ENCODE data around the gene EIF4EBP3.
"Not testable (repeated sequence)": the region's sequence is repeated elsewhere in the genome, so short reads cannot be mapped to it uniquely, and the experiment has no call there.

The EIF4EBP3 gene

DNA sequence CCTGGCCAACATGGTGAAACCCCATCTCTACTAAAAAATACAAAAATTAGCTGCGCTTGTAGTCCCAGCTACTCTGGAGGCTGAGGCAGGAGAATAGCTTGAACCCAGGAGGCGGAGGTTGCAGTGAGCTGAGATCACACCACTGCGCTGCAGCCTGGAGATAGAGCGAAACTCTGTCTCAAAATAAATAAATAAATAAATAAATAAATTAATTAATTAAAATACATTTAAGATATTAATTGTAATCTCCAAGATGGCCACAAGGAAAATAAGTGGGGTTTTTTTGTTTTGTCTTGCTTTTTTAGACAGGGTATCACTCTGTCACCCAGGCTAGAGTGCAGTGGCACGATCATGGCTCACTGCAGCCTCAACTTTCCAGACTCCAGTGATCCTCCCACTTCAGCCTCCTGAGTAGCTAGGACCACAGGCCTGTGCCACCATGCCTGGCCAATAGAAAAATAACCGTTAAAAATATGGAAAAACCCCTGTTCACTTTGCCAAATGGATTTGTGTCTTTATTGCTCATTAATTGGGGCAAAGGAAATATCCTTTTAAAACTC, 31.8 kb downstream of the EIF4EBP3 start:
- not testable (repeated sequence) for DNase-seq (ENCODE audit: low spot score)

DNA sequence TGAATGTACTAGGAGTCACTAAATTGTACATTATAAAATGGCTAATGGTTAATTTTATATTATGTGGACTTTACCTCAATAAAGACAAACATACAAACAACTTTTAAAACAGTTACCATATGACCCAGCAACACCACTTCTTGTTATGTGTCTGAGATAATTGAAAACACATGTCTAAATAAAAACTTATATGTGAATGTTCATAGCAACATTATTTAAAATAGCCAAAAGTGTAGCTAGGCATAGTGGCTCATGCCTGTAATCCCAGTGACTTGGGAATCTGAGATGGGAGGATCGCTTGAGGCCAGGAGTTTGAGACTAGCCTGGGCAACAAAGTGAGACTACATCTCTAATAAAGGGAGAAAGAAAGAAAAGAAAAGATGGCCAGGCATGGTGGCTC, 40.0 kb downstream of the EIF4EBP3 start:
- no peak for DNase-seq (ENCODE audit: low spot score)

DNA sequence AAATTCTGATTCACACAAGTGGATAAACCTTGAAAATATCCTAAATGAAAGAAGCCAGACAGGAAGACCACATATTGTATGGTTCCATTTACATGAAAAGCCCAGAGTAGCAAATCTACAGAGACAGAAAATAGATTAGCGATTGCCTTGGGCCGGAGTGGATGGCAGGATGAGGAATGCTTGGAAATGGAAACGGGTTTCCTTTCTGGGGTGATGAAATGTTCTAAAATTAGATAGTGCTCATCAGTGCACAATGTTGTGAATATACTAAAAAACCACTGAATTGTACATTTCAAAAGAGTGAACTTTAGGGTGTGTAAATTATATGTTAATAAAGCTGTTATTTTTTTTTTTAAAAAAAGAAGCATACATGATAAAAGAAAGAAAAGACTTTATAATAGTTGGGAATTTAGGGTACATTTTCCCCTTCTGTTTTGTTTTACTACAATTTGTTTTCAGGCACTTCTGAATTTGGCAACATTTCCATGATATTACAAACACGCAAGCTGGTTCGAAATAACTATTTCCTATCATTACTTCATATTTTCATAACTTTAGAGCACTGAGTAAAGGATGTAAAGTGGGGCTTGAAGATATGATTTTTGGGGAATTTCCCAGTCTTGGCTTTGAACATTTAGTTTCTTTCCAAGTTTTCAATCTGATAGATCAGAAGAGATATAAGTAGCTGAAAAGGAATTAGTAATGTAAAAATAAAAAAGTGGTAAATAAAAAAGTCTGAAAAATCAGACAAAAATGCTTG, 41.0 kb downstream of the EIF4EBP3 start:
- no peak for DNase-seq (ENCODE audit: low spot score)

DNA sequence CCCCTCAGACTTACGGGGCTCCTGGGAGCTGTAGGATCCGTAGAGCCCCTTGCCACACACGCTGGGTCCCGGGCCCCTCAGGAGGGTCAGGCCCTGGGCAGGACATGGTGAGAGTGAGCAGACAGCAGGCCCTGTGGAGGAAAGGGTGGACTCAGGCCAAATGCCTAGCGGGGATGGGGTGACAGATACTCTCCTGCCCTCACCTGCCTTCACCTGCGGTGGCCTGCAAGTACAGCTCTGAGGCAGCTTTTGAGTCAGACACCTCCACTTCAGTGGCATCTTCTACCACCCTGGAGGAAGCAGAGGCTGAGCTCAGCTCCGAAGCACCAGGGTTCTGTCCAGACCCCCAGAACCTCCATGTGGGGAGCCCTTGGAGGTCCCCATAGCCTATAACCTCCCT, 43.4 kb downstream of the EIF4EBP3 start:
- no peak for DNase-seq (ENCODE audit: low spot score)

DNA sequence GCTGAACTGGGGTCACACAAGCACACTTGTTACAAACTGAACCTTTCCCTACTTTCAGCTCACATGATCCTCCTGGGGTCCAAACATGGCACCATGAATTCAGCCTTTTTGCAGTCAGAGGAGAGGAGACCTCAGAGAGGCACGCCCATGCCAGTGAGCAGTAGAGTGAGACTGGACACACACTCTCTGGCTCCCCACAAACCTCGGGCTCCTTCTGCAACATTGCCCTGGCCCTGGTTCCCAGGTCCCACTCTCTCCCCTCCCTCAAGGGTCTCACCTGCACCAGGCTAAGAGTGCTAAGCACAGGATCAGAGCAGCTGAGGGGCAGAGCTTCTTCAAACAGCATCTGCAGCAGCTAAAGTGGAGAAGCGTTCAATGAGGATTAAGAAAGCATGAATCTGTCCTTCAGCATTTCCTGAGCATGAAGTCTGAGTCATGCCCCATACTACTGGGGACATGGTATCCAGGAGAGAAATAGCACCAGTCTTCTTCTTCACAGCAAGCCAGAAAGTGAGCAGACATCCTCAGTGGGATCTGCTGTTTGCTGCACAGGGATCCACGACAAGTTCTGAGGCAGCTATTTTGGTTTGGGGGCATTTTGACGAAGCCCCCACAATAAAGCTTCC, 44.4 kb downstream of the EIF4EBP3 start:
- DNase-seq (ENCODE audit: low spot score), result no peak

DNA sequence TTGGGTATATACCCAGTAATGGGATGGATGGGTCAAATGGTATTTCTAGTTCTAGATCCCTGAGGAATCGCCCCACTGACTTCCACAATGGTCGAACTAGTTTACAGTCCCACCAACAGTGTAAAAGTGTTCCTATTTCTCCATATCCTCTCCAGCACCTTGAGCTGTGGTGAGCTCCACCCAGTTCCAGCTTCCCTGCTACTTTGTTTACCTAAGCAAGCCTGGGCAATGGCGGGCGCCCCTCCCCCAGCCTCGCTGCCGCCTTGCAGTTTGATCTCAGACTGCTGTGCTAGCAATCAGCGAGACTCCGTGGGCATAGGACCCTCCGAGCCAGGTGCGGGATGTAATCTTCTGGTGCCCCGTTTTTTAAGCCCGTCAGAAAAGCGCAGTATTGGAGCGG, 45.6 kb downstream of the EIF4EBP3 start:
- not testable (repeated sequence) for DNase-seq (ENCODE audit: low spot score)

DNA sequence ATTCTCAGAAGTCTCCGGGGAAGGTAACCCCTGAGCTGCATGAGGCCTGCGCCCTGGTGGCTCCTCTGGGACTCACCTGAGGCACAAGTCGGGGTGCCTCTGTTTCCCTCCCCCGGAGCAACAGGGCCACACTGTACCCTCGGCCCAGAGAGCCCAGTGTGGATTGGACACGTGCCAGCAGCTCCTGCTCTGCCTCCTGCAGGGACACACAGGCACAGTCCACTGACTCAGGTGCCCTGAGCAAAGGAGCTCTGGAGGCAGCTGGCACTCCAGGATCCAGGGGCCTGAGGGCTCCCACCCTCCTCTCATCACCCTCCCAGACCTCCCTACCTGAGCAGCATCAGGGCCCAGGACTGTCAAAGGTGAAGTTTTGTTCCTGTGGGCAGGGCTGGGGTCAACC, 46.7 kb downstream of the EIF4EBP3 start:
- no peak for DNase-seq (ENCODE audit: low spot score)

DNA sequence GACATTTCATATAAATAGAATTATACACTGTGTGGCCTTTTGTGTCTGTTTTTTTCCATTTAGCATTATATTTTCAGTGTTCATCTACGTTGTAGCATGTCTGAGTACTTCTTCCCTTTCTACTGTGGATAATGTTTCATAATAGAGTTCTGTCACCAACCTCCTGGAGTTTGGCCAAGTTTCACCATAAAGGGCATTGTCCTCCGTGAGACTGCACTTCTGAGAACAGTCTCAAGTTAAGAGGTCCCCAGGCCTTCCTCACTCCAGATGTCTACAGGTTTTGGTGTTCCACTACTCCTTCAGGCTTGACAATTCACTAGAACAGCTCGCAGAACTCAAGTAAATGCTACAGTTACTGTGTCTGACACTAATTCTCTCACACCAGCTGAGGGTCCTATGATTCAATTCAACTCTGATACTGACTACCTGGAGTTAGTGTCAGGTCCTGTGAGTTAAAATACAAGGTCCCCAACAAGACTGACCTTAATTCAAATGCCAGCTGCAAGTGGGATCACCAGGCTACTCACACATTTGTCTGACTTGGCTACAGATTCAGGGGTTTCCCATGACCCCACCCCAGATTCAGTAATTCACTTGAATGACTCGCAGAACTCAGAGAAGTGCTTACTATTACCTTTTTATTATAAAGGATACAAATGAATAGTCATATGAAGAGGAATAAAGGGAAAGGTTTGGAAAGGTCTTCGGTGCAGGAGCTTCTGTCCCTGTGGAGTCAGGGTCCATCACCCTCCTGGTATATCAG, 48.3 kb downstream of the EIF4EBP3 start:
- no peak for DNase-seq (ENCODE audit: low spot score)

DNA sequence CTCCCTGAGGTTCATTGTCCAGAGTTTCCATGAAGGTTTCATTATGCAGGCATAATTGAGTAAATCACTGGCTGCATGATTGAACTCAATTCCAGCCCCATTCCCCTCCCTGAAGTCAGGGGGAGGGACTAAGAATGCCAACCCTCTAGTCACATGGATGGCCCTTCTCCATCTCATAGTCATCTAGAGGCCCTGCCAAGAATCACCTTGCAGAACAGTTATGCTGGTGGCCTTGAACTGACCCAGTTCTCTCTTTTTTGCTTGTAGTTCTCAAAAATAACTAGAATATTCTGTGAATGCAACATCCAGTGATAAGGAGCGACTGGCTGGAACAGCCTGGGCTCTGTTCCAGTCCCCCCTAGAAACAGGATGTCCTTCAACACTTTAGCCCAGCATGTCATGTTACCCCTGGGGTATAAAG, 48.9 kb downstream of the EIF4EBP3 start:
- no peak for DNase-seq (ENCODE audit: low spot score)

DNA sequence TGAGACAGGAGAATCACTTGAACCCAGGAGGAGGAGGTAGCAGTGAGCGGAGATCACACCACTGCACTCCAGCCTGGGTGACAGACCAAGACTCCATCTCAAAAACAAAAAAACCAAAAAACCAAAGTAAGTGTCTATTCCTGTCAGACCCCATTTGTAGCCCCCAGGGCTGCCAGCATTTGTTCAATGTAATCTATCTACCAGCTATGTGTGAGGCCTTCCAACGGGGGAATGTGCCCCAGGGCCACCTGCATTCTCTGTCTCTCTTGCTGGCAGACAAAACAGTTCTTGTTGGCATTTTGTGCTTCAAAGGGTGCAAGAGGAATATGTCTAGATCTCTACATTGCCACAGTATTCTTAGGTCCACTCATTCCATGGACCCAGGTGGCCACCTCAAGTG, 51.4 kb downstream of the EIF4EBP3 start:
- DNase-seq (ENCODE audit: low spot score), result no peak

Data from ecto neural progenitor cell (in vitro differentiated cells).